Activated CD8-positive, alpha-beta memory T cell treated with anti-CD3 and anti-CD28 coated beads for 4 hours (primary cell): ENCODE data around the gene SAMMSON.

Experiments
- DNase-seq, 2 donors: peaks; one replicate each; pipeline ENCODE4 v3.0.0-alpha.2; 2020; ENCODE audit warnings: low read depth in 2 of 2

Gene SAMMSON

DNA sequence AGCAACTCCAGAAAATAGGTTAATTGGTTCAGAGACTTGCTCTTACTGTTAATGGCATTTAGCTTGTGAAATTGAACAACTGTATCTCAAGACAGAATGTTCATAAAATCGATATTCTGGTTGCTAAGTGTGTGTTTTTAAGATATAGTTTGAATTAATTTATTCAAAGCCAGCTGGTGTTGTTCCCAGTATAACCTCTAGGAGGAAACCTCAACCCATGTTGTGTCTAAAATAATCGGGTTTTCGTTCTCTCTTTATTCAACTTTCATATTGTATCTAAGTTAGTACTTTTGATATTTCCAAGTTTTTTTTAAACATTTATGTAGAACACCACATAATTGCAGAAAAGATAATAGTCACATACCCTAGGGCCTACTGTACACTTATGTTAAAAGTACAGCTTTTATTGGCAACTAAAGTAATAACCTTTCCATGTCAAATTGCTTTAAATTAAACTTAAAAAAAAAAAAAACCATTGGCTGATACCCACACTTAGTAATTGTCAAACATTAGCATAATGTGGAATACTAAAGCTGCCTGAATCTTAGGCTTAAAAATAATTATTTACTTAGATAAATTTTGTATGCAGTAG, 90.9 kb downstream of the SAMMSON start:
- DNase-seq = no peak

DNA sequence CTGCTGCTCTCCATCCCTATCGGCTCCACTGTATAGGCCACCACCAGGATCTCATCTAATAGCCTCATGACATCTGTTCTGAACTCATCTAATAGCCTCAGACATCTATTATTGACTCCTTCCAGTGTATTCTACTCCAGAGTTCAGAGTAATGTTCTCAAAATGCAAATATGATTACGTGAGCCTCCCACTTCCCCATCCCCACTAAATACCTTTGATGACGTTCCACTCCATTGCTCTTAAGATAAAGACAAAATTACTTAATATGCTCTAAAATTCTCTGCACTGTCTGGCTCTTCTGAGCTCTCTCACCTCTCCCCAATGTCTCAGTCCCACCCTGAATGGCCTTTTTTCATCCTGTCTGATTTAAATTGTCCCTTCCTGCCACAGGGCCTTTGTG, 94.7 kb downstream of the SAMMSON start:
- DNase-seq = no peak

DNA sequence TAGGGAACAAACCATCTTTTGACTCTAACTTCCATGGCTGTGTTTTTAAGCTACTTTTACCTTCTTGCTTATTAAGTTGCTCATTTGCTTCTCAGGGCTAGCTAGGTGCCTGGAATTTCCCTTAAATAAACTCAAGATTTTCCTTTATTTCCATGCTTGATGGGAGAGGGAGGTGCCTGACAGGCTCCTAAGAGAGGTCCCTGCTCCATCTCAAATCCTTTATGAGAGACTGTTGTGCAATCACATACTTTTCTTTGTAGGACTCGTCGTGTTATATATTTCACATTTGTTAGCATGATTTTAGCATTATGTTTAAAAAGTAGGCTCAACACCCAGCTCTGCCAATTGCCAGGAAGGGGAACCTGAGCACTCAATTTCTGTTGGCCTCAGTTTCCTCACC, 95.7 kb downstream of the SAMMSON start:
- DNase-seq = no peak

DNA sequence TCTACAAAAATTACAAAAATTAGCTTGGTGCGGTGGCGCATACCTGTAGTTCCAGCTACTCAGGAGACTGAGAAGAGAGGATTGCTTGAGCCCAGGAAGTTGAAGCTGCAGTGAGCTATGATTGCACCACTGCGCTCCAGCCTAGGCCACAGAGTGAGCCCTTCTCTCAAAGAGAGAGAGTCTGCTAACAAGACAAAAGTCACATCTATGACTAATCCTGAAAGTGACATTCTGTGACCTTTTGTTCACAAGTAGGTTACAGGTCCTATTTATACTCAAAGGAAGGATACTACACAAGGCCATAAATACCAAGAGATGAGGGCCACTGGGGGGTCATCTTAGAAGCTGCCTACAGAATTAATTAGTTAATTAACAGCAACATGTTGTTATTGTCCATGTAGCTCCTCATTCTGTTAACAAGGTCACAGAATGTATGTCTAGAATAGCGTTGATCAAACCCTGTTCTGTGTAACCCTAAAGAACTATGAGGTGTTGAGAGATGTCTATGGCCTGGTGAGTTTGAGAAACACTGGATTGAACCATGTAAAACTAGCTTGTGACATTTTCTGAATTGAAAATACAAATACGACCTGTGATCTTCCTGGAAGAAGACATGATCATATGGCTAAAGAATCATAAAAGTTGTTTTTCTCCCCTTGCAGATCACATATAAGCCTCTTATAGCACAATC, 97.0 kb downstream of the SAMMSON start:
- DNase-seq = no peak

DNA sequence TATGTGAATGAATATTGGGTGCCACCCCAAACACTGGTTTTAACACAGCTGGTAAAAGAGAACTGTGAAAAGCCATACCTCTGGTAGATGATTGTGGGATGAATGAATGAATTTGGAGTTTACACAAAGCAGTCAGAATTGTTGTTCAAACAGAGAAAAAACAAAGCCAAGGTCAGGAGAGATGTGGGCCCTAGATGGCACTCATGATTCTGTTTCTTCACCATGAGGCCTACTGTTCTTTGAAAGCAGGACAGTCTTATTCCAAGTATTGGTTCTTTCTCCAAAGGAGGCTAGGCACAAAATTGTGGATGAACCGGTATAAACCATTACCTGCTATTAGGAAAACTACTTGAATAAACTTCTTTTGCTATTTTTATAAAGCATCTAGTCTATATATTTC, 97.6 kb downstream of the SAMMSON start:
- DNase-seq = no peak

DNA sequence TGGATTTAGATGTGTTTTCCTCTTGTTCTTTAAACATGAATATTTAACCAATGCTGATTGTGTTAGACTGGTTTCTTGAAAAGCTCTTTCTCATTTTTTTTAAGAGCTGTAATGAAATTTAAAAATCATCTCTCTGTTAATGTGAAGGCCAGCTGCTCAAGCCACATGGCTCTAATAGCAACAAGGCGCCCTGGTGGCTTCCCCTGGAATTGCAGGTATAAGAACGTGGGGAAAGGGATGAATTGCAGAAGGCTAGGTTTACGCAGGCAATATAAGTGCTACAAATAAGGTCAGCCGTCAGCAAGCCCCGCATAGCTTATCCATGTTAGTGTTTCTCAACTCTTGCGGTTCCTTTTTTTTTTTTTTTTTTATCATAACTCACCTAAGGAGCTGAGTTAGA, 108.5 kb downstream of the SAMMSON start:
- DNase-seq = no peak

DNA sequence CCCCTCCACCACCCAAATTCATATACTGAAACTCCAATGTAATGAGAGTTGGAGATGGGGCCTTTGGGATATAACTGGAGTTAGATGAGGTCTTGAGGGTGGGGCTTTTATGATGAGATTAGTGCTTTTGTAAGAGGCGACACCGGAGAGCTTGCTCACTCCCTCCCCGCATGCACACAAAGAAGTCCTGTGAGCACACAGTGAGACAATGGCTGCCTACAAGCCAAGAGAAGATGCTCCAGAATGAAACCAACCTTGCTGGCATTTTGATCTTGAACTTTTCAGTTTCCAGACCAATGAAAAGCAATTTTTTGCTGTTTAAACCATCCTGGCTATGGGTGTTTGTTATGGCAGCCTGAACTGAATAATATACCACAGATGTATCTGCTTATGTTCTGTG, 109.0 kb downstream of the SAMMSON start:
- no peak for DNase-seq

DNA sequence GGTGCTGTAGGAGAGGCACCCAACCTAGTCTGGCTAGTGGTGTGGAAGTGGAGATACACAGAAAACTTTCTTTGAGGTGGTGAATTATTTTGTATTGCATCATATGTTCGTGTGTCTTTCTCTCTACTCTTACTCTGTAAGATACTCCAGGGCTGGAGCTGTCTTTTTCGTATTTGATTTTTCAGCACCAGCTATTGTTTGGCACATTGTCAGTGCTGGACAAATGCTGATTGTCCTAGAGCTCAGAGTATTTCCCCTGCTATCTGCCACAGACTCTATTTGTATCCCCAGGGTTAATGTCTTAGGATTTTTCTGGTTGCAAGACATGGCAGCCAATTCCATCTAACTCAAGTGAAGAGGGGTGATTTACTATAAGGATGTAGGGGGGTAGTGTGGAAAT, 110.5 kb downstream of the SAMMSON start:
- no peak for DNase-seq

DNA sequence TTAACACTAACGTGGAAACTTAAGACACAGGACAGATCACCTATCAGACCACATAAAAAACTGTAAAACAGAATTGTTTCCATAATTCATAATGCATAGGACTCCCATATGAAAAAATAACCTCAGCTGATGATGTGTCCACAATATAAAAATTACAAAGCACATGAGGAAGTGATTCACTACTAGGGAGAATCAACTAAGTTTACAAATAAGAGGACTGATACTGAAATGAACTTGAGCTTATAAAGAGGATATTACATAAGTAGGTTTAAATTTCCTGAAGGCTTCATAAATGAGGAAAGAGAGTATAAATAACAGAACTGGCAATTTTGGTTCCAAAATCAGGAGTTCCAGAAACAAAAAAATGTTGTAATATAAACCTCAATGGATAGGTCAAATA, 111.9 kb downstream of the SAMMSON start:
- DNase-seq = no peak

DNA sequence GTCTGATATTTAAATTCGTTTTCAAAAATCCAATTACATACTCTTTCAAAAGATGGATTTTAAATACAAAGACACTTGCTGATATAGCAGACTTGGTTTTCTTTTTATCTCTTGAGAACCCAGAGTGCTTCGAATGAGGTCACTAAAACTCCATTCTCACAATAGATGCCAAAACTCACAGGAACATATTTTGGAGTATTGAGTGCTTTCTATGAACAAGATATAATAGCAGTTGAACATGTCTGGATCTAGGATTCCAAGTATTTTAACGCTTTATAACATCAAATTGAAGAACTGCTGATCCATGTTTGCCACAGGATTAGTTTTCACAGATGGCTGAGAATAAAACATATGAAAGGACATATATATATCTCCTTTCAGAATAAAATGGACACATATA, 113.2 kb downstream of the SAMMSON start:
- no peak for DNase-seq

DNA sequence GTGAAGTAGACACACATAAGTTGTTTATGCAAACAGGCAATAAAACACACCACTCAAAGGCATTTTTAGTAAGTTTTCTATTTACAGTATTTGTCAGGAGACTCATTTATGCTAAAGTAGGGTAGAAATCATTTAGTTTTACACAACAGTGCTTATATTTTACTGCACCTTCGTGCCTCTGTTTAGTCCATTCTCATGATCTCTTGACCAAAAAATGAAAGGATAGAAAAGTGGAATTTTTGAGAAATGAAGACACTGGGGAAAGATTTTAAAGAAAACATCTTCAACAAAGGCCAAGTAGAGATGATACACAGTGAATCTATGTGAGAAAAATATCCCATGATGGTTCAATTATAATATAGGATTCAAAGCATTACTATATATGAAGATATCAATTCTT, 114.9 kb downstream of the SAMMSON start:
- DNase-seq = no peak

DNA sequence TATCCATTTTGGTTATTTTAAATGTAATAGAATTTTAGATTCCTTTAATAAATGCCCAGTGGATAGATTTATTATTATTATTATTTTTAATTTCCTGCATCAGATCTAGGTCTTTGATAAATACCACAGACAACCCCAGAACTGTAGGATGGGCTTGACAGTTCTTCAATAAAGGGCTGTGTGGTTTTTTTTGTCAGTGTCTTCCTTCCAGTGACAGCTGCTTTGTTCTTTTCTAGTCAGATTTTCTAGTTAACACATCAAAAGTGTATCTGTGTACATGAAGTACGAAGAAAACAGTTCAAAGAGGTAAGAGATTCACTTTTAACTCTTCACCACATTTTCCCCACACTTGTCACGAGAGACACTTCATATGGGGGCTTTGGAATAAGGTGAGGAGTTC, 120.3 kb downstream of the SAMMSON start:
- DNase-seq = no peak
